SHP77 treated with DMSO at 0.1 percent for 48 hours (cell line): Measurements from ENCODE around the gene PXMP4.

Source experiments
- DNase-seq: peaks from one replicate; lab custom pipeline; 2025; lab: John Stamatoyannopoulos, UW

The PXMP4 gene

DNA sequence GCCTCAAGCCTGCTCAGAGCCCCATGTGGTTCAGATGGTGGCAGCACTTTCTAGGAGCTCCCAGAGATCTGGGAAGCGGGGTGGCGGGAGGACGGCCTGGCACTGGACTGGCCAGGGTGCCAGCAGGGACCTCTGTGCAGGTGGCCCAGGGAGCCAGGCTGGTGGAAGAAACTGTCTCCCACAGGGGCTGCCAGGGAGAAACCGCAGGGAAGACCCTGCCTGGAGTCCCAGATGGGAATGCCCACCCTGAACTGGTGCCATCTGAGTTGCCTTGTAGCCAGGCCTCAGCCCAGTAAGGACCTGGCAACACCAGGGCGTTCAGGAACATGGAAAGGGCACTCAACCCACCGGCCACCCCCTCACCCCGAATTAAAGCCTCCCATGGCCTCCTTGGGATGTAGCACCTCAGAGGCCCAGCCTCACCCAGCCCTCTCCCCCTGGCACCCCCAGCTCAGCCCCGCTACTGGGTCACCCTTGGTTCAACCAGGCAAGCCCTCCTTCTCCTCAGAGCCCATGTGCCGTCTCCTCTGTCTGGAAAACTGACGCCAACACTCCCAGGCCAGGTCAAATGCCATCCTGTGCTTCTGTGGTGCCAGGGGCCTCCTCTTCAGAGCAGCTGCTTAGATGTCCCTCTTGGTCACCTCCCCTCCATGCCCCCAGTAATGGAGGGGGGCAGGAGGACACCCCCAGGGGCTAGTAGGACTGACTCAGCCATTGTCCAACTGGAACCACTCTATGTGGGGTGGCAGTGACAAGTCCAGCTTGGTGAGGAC, 63.9 kb downstream of the PXMP4 start:
- no peak for DNase-seq

DNA sequence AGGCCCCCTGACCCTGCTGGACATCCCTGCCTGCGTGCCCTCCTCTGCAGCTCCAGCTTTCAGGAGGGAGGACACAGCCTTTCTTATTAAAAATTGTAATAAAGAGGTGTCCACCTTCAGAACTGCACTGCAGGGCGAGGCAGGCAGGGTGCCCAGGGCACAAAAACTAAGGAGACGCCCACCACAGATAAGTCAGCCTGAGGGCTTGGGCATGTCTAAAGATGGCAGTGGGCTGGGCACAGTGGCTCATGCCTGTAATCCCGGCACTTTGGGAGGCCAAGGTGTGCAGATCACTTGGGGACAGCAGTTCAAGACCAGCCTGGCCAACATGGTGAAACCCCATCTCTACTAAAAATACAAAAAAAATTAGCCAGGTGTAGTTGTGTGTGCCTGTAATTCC, 64.9 kb downstream of the PXMP4 start:
- DNase-seq = no peak

DNA sequence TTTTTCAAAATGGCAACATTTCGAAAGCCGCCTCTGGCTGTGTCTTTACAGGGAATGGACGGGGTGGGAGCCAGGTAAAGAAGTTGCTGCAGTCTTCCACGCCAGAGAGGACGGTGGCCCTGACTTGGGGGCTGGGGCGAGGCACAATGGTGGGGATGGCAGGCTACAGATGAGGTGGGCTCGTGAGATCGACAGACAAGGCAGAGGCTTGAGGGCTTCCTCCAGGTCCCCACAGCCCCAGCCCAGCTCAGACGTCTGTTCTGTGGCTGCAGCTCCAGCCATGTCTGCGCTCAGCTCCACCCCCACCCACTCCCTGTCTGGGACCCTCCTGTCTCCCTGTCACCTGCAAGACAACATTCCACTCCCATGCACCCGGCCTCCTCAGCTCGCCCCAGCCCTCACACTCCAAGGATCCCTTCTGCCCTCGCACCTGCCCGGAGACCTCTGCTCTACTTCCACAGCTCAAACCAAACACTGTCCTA, 65.4 kb downstream of the PXMP4 start:
- DNase-seq = no peak

DNA sequence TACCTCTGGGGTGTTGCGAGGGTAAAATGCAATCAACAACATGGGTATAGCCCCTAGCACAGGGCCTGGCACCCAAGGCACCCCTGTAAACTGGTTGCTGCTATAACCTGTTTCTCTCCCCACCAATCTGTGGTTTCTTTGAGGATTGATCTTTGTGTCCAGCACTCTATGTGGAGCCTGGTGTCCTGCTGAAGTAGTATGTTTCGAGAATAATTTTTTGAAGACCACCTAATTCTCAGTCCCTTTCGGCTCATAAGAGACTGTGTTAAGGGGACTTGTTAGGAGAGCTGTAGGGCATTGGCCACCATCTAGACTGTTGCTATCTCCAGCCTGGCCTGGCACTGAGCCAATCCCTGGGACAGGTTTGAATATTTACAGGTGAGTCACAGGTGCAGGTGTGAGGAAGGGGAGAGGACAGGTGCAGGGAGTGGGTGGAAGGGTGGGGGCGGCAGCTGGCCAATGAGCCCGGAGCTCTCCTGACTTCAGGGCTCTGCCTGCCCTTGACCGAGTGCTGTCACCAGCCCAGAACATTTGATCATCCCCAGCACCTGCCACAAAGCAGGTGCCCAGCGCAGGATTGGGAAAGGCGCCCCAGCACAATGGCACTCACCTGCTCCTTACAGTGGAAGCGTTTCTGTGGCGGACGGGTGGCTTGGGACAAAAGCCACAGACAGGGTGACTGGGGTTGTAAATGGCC, 66.1 kb downstream of the PXMP4 start:
- peak; percentile 88 for DNase-seq

- peak; percentile 69 for DNase-seq
Observed at GRCh38 chr20:33653218-33653899, 66.8 kb downstream of the PXMP4 start.
